Activated T-cell treated with anti-CD3 and anti-CD28 coated beads for 24 hours (primary cell): ENCODE measurements around the gene DNAJA3.
A peak's percentile ranks its signal among the peaks of the same experiment; 100 is the strongest.

Experiments
- DNase-seq: peaks from one replicate; pipeline ENCODE4 v3.0.0-alpha.2; 2020; ENCODE audit warnings: low read depth

The DNAJA3 gene

GRCh38 chr16:4433914-4434787, 8.5 kb downstream of the DNAJA3 start:
- DNase-seq: no peak

- DNase-seq: no peak
Measured at GRCh38 chr16:4435337-4436067, 9.8 kb downstream of the DNAJA3 start.

- DNase-seq: no peak
Measured at GRCh38 chr16:4437366-4437765, 11.7 kb downstream of the DNAJA3 start.

GRCh38 chr16:4442371-4442770, 16.7 kb downstream of the DNAJA3 start:
- DNase-seq: no peak

GRCh38 chr16:4443271-4443670, 17.6 kb downstream of the DNAJA3 start:
- DNase-seq: no peak

- DNase-seq: no peak
Measured at GRCh38 chr16:4443986-4444385, 18.3 kb downstream of the DNAJA3 start.

- DNase-seq: no peak
Measured at GRCh38 chr16:4450430-4450829, 24.8 kb downstream of the DNAJA3 start.

- no peak for DNase-seq
Measured at GRCh38 chr16:4450931-4451519, 25.4 kb downstream of the DNAJA3 start.

- DNase-seq: no peak
Measured at GRCh38 chr16:4452674-4453073, 27.0 kb downstream of the DNAJA3 start.

- no peak for DNase-seq
Measured at GRCh38 chr16:4454623-4455022, 29.0 kb downstream of the DNAJA3 start.

- no peak for DNase-seq
Measured at GRCh38 chr16:4455081-4455480, 29.4 kb downstream of the DNAJA3 start.

- no peak for DNase-seq
Measured at GRCh38 chr16:4455951-4456350, 30.3 kb downstream of the DNAJA3 start.

GRCh38 chr16:4460936-4461249, 35.2 kb downstream of the DNAJA3 start:
- no peak for DNase-seq

- DNase-seq: no peak
Measured at GRCh38 chr16:4461250-4462085, 35.8 kb downstream of the DNAJA3 start.

GRCh38 chr16:4463522-4464163, 38.0 kb downstream of the DNAJA3 start:
- no peak for DNase-seq

- peak; percentile 23 for DNase-seq
Measured at GRCh38 chr16:4465977-4466779, 40.5 kb downstream of the DNAJA3 start.

- DNase-seq: no peak
Measured at GRCh38 chr16:4467916-4468315, 42.2 kb downstream of the DNAJA3 start.

- DNase-seq: no peak
Measured at GRCh38 chr16:4468972-4469371, 43.3 kb downstream of the DNAJA3 start.

GRCh38 chr16:4471869-4472268, 46.2 kb downstream of the DNAJA3 start:
- no peak for DNase-seq

- DNase-seq: no peak
Measured at GRCh38 chr16:4472880-4473279, 47.2 kb downstream of the DNAJA3 start.
